IMR-90 (cell line): ENCODE data around the gene SLC16A4. TPM values are rescaled to one million over a fixed set of nuclear protein-coding genes. Genes with fewer than 3 reads are reported as not detected.

Experiments
- ATAC-seq: fragments of 200-7000 bp; cut with Tn5 transposase; 2 replicates; pipeline ENCODE4 v1.9.1; 2020; ENCODE audit warnings: low read depth, mild to moderate bottlenecking, moderate library complexity
- BruUV-seq: library from RNA; stranded (reverse); fragments of 400-500 nt; replicated peaks from 2 replicates; lab custom pipeline; 2021; lab: Mats Ljungman, UMichigan
- CTCF ChIA-PET: fragments of 300-600 bp; formaldehyde crosslinking; extraction: SDS; loops from one replicate; lab custom pipeline; 2021; ENCODE audit warnings: antibody characterized with exemption; lab: Yijun Ruan, JAX
- POLR2A ChIA-PET: fragments of 300-600 bp; sonication (Branson Sonifier 250); formaldehyde crosslinking; loops from one replicate; lab custom pipeline; 2022; ENCODE audit warnings: antibody characterized with exemption; ENCODE audit not compliant: unreplicated experiment; lab: Charles Lee
- DNase-seq: peaks from one replicate; pipeline ENCODE4 v3.0.0; 2013
- H2AFZ ChIP-seq: replicated peaks from 2 replicates; pipeline ENCODE3; 2013; ENCODE audit warnings: low read length, mild to moderate bottlenecking; ENCODE audit not compliant: poor library complexity
- H2AK5ac ChIP-seq: 2 replicates; pipeline ENCODE4 v1.6.1; 2013; ENCODE audit warnings: low read depth, low read length, inconsistent platforms
- H2AK9ac ChIP-seq: replicated peaks from 2 replicates; pipeline ENCODE3; 2013; ENCODE audit warnings: mild to moderate bottlenecking, low read depth, low read length, moderate library complexity; ENCODE audit not compliant: poor library complexity
- H2BK120ac ChIP-seq: 2 replicates; pipeline ENCODE4 v1.6.1; 2013; ENCODE audit warnings: low read depth, low read length, inconsistent platforms
- H2BK15ac ChIP-seq: 3 replicates; pipeline ENCODE4 v1.6.1; 2013; ENCODE audit warnings: low read depth, low read length, inconsistent platforms
- H2BK20ac ChIP-seq: 2 replicates; pipeline ENCODE4 v1.6.1; 2013; ENCODE audit warnings: low read depth, mild to moderate bottlenecking, inconsistent platforms, low read length, moderate library complexity
- H2BK5ac ChIP-seq: 2 replicates; pipeline ENCODE4 v1.6.1; 2013; ENCODE audit warnings: mild to moderate bottlenecking, low read depth, low read length, inconsistent platforms; ENCODE audit not compliant: poor library complexity, severe bottlenecking
- H3K14ac ChIP-seq: replicated peaks from 2 replicates; pipeline ENCODE4 v1.6.1; 2013; ENCODE audit warnings: low read depth, low read length, inconsistent platforms
- H3K18ac ChIP-seq: 2 replicates; pipeline ENCODE4 v1.6.1; 2013; ENCODE audit warnings: low read depth, low read length, control low read depth
- H3K23ac ChIP-seq: 2 replicates; pipeline ENCODE4 v1.6.1; 2013; ENCODE audit warnings: low read depth, low read length, inconsistent platforms
- H3K27ac ChIP-seq: 2 replicates; pipeline ENCODE4 v1.5.1; 2013; ENCODE audit warnings: mild to moderate bottlenecking, control low read depth, low read length; ENCODE audit not compliant: insufficient read depth
- H3K27me3 ChIP-seq: 2 replicates; pipeline ENCODE4 v1.6.1; 2013; ENCODE audit warnings: low read length; ENCODE audit not compliant: control insufficient read depth, insufficient read depth
- H3K36me3 ChIP-seq: 2 replicates; pipeline ENCODE4 v1.6.1; 2013; ENCODE audit warnings: low read length, mixed read lengths; ENCODE audit not compliant: control insufficient read depth, insufficient read depth
- H3K4ac ChIP-seq: 2 replicates; pipeline ENCODE4 v1.6.1; 2013; ENCODE audit warnings: low read depth, low read length, inconsistent platforms
- H3K4me1 ChIP-seq: 2 replicates; pipeline ENCODE4 v1.6.1; 2013; ENCODE audit warnings: low read length, mixed read lengths; ENCODE audit not compliant: control insufficient read depth, insufficient read depth
- H3K4me2 ChIP-seq: 2 replicates; pipeline ENCODE4 v1.6.1; 2013; ENCODE audit warnings: low read depth, mild to moderate bottlenecking, control low read depth, low read length, moderate library complexity
- H3K4me3 ChIP-seq: 2 replicates; pipeline ENCODE4 v1.5.1; 2013; ENCODE audit warnings: low read depth, mild to moderate bottlenecking, control low read depth, low read length, moderate library complexity; ENCODE audit not compliant: insufficient read depth
- H3K56ac ChIP-seq: 2 replicates; pipeline ENCODE4 v1.6.1; 2013; ENCODE audit warnings: low read length, inconsistent platforms; ENCODE audit not compliant: insufficient read depth; ENCODE audit errors: extremely low read depth
- H3K79me1 ChIP-seq, 2 experiments: 2 replicates each; pipeline ENCODE4 v1.6.1; 2013; ENCODE audit warnings: low read length in 2 of 2, inconsistent platforms in 1 of 2, low read depth in 1 of 2
- H3K9ac ChIP-seq: 2 replicates; pipeline ENCODE4 v1.6.1; 2013; ENCODE audit warnings: low read depth, low read length, control low read depth
- H3K9me1 ChIP-seq: 2 replicates; pipeline ENCODE4 v1.6.1; 2013; ENCODE audit warnings: low read length, inconsistent platforms; ENCODE audit not compliant: insufficient read depth
- H3K9me3 ChIP-seq: 2 replicates; pipeline ENCODE4 v1.6.1; 2013; ENCODE audit warnings: low read length; ENCODE audit not compliant: control insufficient read depth, insufficient read depth
- H4K20me1 ChIP-seq: 2 replicates; pipeline ENCODE4 v1.6.1; 2013; ENCODE audit warnings: low read length, inconsistent platforms; ENCODE audit not compliant: insufficient read depth
- H4K5ac ChIP-seq: 2 replicates; pipeline ENCODE4 v1.6.1; 2013; ENCODE audit warnings: mild to moderate bottlenecking, low read depth, low read length, control low read depth
- H4K8ac ChIP-seq, 2 experiments: 2 replicates each; pipeline ENCODE4 v1.6.1; 2013; ENCODE audit warnings: low read depth in 2 of 2, low read length in 2 of 2, control low read depth in 1 of 2, inconsistent platforms in 1 of 2
- H4K91ac ChIP-seq: 2 replicates; pipeline ENCODE4 v1.6.1; 2013; ENCODE audit warnings: low read depth, low read length, inconsistent platforms; ENCODE audit not compliant: insufficient read depth
- CEBPB ChIP-seq: IDR thresholded peaks from 2 replicates; pipeline ENCODE4 v1.6.1; 2012; ENCODE audit warnings: low read depth, low read length, improper control_type of control experiment
- CHD1 ChIP-seq: IDR thresholded peaks from 2 replicates; pipeline ENCODE4 v1.6.1; 2012; ENCODE audit warnings: low read depth, low read length, improper control_type of control experiment
- CTCF ChIP-seq: conservative IDR thresholded peaks from 2 replicates; pipeline ENCODE4 v1.5.1; 2012; ENCODE audit warnings: mild to moderate bottlenecking, low read depth, low read length, improper control_type of control experiment
- MXI1 ChIP-seq: IDR thresholded peaks from 2 replicates; pipeline ENCODE4 v1.6.1; 2012; ENCODE audit warnings: low read depth, mild to moderate bottlenecking, low read length, moderate library complexity, borderline replicate concordance
- RAD21 ChIP-seq: IDR thresholded peaks from 2 replicates; pipeline ENCODE4 v1.6.1; 2012; ENCODE audit warnings: low read length, improper control_type of control experiment
- RCOR1 ChIP-seq: IDR thresholded peaks from 2 replicates; pipeline ENCODE4 v1.6.1; 2012; ENCODE audit warnings: mild to moderate bottlenecking, low read length, improper control_type of control experiment; ENCODE audit not compliant: insufficient replicate concordance
- RFX5 ChIP-seq: IDR thresholded peaks from 2 replicates; pipeline ENCODE4 v1.8.0; 2012; ENCODE audit warnings: low read depth, mild to moderate bottlenecking, low read length, moderate library complexity
- whole genome bisulfite sequencing, 2 experiments: methylation state at CpG; one replicate each; pipeline versions ENCODE4 v1.1.5 to v1.1.7; 2013; ENCODE audit warnings: missing lambda C conversion rate in 2 of 2; ENCODE audit not compliant: insufficient read length in 1 of 2; ENCODE audit errors: extremely low coverage in 2 of 2; 5-methylcytosine and 5-hydroxymethylcytosine counted together
- dilution Hi-C: fragments of 300-500 bp; cut with HindIII; formaldehyde crosslinking; loops from one replicate; pipeline ENCODE4 v1.14.3; 2018; ENCODE audit warnings: low sequenced_read_pairs; ENCODE audit not compliant: unreplicated experiment
- in situ Hi-C: fragments of 300-500 bp; cut with MboI; formaldehyde crosslinking; loops from 3 replicates; pipeline ENCODE4 v1.14.3; 2019; ENCODE audit warnings: low sequenced_read_pairs, inconsistent platforms, mixed read lengths
- intact Hi-C: fragments of 100-400 bp; cut with micrococcal nuclease; formaldehyde crosslinking; loops from 2 replicates; pipeline ENCODE4 v1.10.0; 2022
- polyA plus RNA-seq, 3 experiments: library from polyadenylated mRNA; depleted of rRNA; stranded (reverse); fragments of >200 nt; gene quantifications; 2 replicates each; pipeline ENCODE4 v1.2.3, GENCODE V29; 2012; ENCODE audit warnings: low replicate concordance in 1 of 3
- total RNA-seq: library from RNA; depleted of rRNA; stranded (reverse); fragments of >200 nt; gene quantifications from 2 replicates; pipeline ENCODE4 v1.2.3, GENCODE V29; 2012
- TF ChIP-seq, protein P1 (sequence below): fragments of 150-350 bp; IDR thresholded peaks from 2 replicates; pipeline ENCODE4 v1.6.1; 2016; ENCODE audit warnings: low read depth, mild to moderate bottlenecking, low read length, moderate library complexity, borderline replicate concordance
- TF ChIP-seq, protein P2 (sequence below): fragments of 150-350 bp; IDR thresholded peaks from 2 replicates; pipeline ENCODE4 v1.6.1; 2017; ENCODE audit warnings: mild to moderate bottlenecking, antibody characterized with exemption, low read length, low read depth

Gene SLC16A4
- total and polyA plus RNA-seq, 2 of the 4 experiments (the other 2 are of a cell fraction), result 27.7 to 65.2 TPM

- peaks cover 8% of the 10 kb centered on the region for H3K27me3 ChIP-seq
- no peak overlapping the region for H4K91ac ChIP-seq
- no peaks in the 10 kb centered on the region for H3K79me1 ChIP-seq
- H3K56ac ChIP-seq, result no peak overlapping the region
- H3K18ac ChIP-seq, result no peak overlapping the region
- H3K14ac ChIP-seq, result no peak overlapping the region
- H2BK5ac ChIP-seq, result no peak overlapping the region
- no peak overlapping the region for H3K4ac ChIP-seq
- H4K5ac ChIP-seq, result no peak overlapping the region
- no peak overlapping the region for H2AFZ ChIP-seq
- in situ Hi-C loops, result no loop called here
- dilution Hi-C loops, result no loop called here
- peaks cover 4% of the 10 kb centered on the region; the same call in 1 of the 2 replicates for H3K9me3 ChIP-seq
- BruUV-seq, result no TSS peak
- ATAC-seq (no peak), DNase-seq (no peak)
- no peaks in the 10 kb centered on the region for H3K4me1 ChIP-seq
- H3K9me1 ChIP-seq, result no peaks in the 10 kb centered on the region
- H3K27ac ChIP-seq, result no peak overlapping the region
- H2BK20ac ChIP-seq, result no peak overlapping the region
- H3K36me3 ChIP-seq, result no peaks in the 10 kb centered on the region
- TF ChIP-seq RFX5, result no peak
- TF ChIP-seq MXI1, result no peak
- TF ChIP-seq CTCF, result no peak
- no peak for TF ChIP-seq CEBPB
- TF ChIP-seq, protein P1, sequence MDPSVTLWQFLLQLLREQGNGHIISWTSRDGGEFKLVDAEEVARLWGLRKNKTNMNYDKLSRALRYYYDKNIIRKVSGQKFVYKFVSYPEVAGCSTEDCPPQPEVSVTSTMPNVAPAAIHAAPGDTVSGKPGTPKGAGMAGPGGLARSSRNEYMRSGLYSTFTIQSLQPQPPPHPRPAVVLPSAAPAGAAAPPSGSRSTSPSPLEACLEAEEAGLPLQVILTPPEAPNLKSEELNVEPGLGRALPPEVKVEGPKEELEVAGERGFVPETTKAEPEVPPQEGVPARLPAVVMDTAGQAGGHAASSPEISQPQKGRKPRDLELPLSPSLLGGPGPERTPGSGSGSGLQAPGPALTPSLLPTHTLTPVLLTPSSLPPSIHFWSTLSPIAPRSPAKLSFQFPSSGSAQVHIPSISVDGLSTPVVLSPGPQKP, result no peak
- TF ChIP-seq RCOR1, result no peak
- TF ChIP-seq, protein P2, sequence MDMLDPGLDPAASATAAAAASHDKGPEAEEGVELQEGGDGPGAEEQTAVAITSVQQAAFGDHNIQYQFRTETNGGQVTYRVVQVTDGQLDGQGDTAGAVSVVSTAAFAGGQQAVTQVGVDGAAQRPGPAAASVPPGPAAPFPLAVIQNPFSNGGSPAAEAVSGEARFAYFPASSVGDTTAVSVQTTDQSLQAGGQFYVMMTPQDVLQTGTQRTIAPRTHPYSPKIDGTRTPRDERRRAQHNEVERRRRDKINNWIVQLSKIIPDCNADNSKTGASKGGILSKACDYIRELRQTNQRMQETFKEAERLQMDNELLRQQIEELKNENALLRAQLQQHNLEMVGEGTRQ, result no peak
- TF ChIP-seq CHD1, result no peak
- no peak for TF ChIP-seq RAD21
- no peak overlapping the region for H3K23ac ChIP-seq
- no peak overlapping the region for H3K4me2 ChIP-seq
- POLR2A ChIA-PET, result interaction anchor here (1.1 kb wide), 1 partner anchor 19 kb away, joined by 3 read pairs; no protein-coding TSS in a partner anchor
- CTCF ChIA-PET, result interaction anchor here (0.6 kb wide), 1 partner anchor 11 kb away, joined by 3 read pairs; no protein-coding TSS in a partner anchor
- H3K9ac ChIP-seq, result no peak overlapping the region
- no peak overlapping the region for H2BK120ac ChIP-seq
- H3K4me3 ChIP-seq, result no peak overlapping the region
- H4K20me1 ChIP-seq, result no peaks in the 10 kb centered on the region
- intact Hi-C loops, result loop anchor here (10.0 kb wide), 1 partner anchor 263 kb away; no protein-coding TSS in a partner anchor
- no peak overlapping the region for H2AK5ac ChIP-seq
- H2AK9ac ChIP-seq, result no peak overlapping the region
- H2BK15ac ChIP-seq, result no peak overlapping the region
- 67% methylated on average over 1 of the region's 4 CpGs; no CpG with 5 or more reads in 1 of the 2 experiments for WGBS, 2 experiments
- no peak overlapping the region for H4K8ac ChIP-seq
These were observed 72.8 kb downstream of the SLC16A4 start for GRCh38 chr1:110318046-110318445.
